ENCODE data around the gene ERP44. TPM values are rescaled to one million over a fixed set of nuclear protein-coding genes. Genes with fewer than 3 reads are reported as not detected.
"Not testable (repeated sequence)": the region's sequence is repeated elsewhere in the genome, so short reads cannot be mapped to it uniquely, and the experiment has no call there.

The ERP44 gene
- total RNA-seq: 16.2 TPM

DNA sequence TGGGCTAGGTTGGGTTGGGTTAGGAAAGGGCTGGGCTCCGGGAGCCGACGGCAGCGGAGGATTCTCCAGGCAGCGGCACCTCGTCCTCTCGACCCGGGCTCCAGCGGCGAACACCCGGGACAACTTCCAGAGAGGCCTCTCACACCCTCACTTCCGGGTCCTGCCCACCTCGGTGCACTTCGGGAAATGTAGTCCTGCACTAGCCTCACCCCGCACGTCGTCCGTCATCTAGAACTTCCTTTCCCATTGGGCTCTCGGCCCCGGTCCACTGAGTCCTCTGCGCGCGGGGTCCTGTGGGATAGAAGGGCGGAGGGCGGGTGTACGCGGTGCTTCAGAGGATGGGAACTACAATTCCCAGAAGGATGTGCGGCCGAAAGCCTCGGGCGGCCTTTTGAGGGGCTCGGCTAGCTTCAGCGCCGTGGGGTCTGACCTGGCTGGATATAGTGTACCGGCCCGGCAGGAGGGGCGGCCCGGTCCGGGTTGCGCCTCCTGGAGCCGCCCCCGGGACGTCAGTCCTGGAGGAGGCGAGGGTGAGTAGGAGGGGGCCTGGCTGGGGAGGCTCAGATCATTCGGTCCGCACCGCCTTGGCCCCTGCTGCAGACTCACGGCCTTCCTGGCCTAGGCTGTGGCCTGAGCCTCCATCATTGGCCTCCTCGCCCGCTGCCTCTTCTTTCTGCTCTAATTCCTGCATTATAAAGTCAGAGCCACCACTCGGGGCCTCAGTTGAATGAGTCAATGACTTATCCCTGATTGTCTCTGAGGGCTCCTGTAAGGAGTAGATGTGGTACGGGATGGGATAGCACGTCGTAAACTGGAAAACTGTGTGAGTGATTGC lies at the start of gene ERP44, which contains the start of gene INVS:
ERP44 (minus strand) TSS at position 114 of the 835 bp plus-strand sequence. CDS start 160 bp downstream, outside the sequence.
INVS (plus strand) TSS at position 357 of the 835 bp plus-strand sequence. CDS start 5,279 bp downstream, outside the sequence.
- peak; percentile 99 for DNase-seq

DNA sequence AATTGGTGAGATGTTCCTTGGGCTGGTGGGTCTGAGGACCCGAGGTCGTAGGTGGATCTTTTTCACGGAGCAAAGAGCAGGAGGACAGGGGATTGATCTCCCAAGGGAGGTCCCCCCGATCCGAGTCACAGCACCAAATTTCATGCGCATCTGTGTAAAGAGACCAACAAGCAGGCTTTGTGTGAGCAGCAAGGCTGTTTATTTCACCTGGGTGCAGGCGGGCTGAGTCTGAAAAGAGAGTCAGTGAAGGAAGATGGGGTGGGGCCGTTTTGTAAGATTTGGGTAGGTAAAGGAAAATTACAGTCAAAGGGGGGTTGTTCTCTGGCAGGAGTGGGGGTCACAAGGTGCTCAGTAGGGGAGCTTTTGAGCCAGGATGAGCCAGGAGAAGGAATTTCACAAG lies 47.2 kb upstream of the ERP44 start:
- not testable (repeated sequence) for DNase-seq

DNA sequence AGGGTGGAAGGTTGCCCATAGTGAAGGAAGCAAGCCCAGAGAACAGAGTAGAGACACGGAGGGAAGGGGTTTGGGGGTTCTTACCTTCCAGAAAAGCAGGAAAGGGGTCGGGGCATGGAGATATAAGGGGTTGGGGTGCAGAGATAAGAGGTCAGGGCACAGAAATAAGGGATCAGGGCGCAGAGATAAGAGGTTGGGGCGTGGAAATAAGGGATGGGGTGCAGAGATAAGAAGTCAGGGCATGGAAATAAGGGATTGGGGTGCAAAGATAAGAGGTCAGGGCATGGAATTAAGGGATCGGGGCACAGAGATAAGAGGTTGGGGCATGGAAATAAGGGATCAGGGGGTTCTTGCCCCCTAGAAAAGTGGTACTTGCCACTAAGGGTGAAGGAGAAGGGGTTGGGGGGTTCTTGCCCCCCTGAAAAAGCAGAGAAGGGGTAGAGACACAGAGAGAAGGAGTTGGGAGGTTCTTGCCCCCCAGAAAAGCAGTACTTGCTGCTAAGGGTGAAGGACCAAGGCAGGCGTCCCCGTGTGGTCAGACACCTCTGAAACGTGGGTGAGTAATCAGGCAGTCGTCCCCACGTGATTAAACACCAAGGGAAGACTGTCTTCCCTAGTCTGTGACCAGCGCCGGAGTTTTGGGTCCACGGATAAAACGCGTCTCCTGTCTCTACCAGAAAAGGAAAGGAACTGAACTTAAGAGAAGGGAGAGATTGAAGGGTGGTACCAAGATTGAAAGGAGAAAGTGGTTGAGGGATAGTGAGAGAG lies 46.6 kb upstream of the ERP44 start:
- DNase-seq: not testable (repeated sequence)

DNA sequence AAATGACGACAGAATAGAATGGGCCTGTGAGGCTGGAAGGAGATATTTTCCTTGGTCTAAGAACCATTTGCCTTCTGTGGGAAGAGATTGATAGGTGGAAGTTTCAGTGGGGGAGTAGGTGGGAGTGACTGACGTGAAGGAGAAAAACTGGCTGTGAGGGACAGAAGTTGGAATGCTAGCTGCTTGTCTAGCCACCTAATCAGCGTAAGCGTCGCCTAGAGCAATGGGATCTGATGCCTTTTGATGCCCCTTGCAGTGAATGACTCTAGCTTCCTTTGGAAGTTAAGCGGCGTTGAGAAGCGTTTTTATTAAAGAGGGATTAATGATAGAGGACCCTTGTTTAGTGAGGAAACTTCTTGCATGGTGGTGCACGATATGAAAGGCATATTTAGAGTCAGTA lies 43.1 kb upstream of the ERP44 start:
- not testable (repeated sequence) for DNase-seq

DNA sequence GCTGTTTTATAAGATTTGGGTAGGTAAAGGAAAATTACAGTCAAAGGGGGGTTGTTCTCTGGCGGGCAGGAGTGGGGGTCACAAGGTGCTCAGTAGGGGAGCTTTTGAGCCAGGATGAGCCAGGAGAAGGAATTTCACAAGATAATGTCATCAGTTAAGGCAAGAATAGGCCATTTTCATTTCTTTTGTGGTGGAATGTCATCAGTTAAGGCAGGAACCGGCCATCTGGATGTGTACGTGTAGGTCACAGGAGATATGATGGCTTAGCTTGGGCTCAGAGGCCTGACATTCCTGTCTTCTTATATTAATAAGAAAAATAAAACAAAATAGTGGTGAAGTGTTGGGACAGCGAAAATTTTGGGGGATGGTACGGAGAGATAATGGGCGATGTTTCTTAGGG lies 41.5 kb upstream of the ERP44 start:
- DNase-seq: not testable (repeated sequence)

DNA sequence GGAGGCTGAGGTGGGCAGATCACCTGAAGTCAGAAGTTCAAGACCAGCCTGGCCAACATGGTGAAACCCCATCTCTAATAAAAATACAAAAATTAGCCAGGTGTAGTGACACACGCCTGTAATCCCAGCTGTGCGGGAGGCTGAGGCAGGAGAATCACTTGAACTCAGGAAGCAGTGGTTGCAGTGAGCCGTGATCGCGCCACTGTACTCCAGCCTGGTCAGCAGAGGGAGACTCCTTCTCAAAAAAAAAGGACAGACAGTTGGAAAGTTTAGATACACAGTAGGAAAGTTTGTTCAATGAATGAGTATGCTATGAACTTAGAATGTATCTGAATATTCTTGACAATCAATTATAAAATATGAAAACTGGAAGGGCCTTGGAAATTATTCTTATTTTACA lies 38.0 kb upstream of the ERP44 start:
- DNase-seq: not testable (repeated sequence)

DNA sequence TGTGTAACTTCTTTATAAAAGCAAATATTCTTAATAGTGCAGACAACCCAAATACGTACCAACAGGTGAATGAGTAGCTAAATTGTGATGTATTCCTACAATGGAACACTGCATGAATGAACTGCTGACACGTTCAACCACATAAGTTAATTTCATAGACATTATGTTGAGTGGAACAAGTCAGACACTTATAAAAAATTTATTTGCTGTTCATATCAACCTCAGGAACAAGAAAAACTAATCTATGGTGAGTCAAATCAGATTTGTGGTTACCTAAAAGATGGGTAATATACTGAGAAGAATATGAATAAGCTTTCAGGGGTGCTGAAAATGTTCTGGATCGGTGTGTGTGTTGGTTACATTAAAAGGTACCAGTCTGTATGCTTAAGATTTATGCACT lies 35.9 kb upstream of the ERP44 start:
- no peak for DNase-seq

DNA sequence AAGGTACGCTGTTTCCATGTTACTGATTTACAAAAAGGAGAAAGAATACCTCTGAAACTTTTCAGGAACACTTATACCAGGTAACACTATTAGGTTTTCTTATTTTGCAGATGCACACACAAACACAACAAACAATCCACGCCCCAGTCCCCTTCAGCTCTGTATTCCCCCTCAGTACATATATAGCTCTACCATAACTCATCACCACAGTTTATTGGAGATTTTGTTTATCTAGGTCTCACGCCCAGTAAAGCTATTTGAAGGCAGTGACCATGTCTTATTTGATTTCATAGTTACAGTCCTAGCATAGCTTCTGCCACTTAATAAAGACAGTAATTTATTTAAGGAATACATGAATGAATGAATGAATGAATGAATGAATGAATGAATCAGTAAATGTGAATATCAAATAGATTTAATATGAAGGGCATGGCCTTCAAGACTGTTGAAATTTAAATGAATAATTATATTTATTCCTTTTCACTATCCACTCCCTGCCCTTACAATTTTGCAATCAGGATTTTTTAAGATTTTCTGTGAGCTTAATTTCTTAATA lies 33.2 kb upstream of the ERP44 start:
- no peak for DNase-seq

DNA sequence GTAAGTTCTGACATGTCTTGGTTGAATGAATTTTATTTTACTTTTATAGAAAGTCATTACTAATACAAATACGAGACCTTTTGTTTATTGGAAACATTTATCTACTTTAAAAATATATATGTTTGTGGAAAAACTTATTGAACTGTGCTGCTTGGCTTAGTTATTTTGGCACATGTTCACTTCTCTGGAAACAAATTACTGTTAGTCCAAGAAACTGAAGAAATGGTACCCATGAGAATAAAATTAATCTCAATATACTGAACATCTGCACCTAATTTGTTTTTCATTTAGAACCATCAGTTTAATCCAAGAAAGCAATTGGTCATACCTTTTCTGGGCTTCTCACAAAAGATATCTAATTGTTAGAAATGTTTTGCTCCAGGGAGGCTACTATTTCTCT lies 32.4 kb upstream of the ERP44 start:
- DNase-seq: peak; percentile 71

DNA sequence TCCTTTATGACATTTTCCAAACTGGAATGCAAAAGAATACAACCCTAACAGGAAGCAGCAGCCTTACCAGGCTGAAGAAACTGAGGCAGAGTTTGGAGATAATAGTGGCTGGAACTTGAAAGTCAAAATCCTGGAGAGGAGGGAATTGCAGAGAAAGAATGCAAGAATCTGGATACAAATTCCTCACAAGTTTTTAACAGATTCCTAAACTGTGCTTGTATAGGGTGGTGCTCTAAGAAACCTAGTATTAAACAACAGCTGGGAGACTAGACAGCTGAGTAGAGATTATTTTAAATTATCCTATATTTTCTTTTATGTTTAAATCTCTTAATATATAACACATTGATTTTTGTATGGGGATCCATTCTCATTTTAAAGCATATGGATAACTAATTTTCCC lies 31.0 kb upstream of the ERP44 start:
- no peak for DNase-seq

DNA sequence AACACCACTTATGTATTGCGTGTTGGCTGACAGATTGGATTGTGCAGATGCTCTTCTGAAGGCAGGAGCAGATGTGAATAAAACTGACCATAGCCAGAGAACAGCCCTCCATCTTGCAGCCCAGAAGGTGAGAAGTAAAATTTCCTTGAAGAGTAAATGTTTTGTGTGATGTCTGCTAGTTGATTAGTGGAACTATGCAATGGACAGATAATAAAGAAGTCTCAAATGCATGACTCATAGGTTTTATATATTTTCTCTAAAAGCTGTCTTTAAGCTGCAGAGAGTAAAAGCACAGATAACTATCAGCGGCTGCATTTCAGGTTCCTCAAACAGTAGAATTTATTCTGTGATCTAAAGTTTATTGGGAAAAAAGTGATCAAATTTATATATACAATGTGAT lies 27.6 kb upstream of the ERP44 start:
- DNase-seq: no peak

DNA sequence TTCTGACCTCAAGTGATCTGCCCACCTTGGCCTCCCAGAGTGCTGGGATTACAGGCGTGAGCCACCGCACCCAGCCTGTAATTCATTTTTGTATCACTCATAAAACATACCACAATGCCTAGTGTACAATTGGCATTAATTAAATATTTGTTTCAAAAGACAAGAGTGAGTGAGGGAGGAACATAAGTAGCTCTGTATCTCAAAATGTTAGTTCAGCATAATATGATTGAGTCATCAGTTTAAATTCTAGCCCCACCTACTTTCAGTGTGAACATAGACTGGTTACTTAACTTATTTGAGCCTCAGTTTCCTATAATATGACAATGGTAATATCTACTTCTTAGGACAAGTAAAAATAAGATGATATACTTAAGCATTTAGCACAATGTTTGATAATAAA lies 27.1 kb upstream of the ERP44 start:
- no peak for DNase-seq

DNA sequence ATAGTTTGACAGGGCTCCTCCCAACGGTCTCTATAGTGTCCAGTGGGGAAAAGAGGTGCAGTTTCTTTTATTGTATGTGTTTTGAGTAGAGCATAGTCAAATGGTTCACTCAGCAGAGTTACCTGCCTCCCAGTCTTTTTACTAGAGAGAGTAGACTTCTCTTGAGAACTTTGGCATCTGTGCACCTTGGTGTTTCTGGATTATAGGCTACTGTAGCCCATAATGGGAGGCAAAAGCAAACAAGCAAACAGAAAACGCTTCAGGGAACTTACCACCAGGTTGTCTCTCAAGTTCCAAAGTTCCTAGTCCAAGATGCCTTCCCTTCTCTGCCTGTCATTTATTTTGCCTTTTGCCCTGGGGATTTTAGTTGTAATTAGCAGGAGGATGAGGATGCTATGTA lies 26.4 kb upstream of the ERP44 start:
- no peak for DNase-seq

DNA sequence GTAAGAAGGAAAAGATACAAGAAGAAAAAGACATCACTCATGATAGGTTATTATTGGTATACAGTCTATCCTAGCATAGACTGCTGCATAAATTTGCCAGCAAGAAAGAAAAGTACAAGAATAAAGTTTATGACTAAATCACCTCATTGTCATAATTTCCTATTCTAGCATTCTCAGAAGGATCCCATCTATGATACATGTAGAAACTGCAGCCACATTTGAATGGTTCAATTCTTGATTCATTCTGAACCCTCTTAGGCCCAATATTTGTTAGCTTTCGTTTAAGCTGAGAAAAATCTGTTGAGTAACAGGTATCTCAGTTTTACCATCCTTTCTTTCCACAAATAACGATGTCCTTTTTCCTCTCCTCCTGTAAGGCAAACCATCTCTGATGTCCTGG lies 21.5 kb upstream of the ERP44 start:
- no peak for DNase-seq

DNA sequence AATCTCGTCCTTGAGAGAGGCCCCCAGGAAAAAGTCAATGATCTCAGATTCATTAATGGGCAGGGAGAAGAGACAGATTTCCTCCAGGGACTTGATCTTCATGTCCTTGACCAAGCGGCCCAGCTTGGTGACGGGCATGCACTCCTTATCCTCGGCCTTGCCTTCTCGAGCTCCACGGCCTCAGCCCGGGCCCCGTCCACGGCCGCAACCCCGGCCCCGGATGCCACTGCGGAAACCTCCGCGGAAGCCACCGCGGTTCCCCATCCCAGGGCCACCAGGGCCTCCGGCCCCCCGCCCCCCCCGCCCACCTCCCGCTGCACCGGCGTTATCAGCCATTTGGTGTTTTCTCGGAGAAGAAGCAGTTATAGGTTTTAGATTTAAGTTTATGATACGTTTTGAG lies 18.5 kb upstream of the ERP44 start:
- no peak for DNase-seq

DNA sequence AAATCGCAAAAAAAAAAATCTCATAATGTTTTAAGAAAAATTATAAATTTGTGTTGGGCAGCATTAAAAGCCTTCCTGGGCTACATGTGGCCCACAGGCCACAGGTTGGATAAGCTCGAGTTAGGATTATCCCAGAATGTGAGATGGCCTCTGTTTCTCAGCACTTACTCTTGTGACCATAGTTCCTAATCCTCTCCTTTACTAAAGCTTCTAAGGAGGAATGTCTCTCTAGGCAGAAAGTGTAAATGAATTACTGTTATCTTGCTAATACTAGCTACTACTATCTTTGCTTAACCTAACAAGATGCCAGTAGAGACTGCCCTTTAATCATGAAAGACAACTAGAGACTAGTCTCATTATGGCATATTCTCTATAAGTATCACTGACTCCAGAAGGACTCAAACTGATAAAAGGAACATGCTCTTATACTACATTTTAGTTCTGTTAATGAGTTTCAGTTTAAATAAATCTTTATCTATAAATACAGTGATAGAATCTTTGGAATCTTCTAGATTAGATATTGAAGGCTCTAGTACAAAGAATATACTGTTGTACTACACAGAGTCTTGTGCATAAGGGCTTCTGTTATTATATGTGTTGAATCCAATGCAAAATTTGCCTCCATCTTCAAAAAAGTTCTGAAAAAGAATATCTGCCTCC lies 14.0 kb upstream of the ERP44 start:
- DNase-seq: no peak

DNA sequence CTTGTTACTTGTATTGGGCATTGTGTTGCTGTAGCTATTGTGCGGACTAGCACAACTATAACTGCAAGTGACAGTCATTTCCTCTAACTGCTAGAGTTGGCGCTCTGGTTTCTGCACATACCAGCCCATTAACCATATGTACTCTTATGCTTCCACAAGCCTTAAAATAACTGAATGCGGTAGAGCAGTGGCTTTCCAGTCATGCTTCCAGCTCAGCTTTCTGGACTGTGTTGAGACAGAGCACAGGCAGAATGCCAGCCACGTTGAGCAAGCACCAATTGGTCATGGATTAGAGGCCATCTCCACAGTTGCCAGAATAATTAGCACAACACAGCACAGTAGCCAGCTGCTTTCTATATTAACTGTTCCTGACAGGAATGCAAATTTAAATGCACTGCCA lies 12.4 kb upstream of the ERP44 start:
- peak; percentile 50 for DNase-seq

DNA sequence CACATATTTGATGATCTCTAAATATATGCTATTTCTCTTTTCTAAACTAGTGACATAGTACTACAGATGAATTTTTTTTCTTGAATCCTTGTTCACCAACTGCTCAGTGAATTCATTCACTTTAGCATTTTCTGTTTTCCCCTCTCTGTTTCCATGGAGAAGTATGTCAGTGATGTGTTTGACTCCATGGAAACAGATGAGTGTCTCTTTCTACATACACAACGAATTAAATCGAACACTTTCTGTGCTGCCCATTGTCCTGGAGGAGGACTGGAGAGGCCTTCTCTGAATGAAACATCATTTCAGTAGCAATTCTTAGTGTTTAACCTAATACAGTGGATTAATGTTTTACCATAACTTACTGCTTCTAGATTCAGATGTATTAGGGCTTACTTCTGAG lies 9.8 kb upstream of the ERP44 start:
- DNase-seq: no peak

DNA sequence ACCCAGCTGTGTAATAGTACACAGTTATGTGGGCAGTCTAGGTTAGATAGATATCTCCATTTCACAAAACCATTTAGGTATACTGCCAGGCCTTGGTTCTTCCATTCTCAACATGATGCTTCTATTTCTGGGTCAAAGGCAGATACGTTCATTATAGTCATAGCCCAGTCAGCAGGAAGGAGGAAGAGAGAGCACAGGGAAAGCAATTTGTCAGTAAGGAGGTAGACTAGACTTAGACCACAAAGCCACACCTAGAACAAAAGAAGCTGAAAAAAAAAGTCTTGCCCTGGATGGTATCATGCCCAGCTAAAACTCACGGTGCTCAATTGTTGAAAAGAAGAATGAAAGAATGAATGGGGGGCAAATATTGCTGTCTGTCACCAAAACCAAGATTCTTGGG lies 7.8 kb upstream of the ERP44 start:
- DNase-seq: no peak

DNA sequence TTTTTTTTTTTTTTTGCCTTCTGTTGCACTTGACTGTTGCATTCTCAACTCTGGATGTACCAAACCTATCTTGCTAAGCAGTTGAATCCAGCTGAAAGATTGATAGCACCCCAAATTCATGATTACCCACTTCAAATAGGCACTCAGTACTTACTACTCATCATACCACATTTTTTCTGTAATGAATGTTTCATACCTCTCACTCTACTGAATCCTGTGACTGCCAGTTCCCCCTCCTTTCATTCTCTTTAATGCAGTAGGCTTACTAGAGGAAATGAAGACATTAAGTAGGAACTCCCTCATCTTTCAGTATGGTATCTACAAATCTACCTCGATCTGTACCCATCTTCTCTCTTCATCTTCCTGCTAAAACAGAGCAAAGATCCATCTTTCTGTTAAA lies 7.1 kb upstream of the ERP44 start:
- DNase-seq: no peak

DNA sequence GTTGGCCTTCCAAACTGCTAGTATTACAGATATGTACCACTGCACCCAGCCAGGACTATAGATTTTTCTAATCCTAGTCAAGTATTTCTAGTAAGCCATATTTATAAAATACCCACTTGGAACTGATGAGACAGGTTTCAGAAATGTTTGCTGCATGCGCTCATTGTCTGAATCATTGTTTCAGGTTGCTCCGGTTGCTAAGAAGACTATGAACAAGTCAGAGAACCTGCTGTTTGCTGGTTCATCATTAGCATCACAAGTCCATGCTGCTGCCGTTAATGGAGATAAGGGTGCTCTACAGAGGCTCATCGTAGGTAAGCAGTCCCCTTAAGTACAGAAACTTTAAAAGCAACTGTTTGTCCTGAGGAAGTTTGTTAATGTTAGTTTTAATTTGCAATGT lies 5.5 kb upstream of the ERP44 start:
- no peak for DNase-seq

DNA sequence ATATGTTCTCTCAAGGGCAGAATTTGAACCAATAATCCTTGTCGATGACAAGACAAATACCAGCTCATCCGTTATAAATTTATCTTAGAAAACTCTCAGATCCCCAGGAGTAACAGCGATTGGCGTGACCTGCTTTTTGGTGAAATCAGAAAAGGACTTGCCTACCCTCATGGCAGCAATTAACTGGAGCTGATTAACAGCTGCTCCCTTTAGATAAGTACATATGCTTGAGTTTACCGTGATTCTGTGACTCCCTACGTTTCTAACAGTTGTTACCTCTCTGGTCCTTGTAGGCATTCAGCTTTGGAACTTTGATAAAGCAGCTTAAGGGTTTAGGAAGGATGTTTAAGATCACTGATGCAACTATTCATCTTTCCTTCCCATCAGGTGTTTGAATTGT lies 2.8 kb upstream of the ERP44 start:
- DNase-seq: no peak
